HepG2 (cell line): ENCODE results near the gene ITCH. TPM values are rescaled to one million over a fixed set of nuclear protein-coding genes. Genes with fewer than 3 reads are reported as not detected.
A peak's percentile ranks its signal among the peaks of the same experiment; 100 is the strongest.

Experiments used
- ATAC-seq: fragments of 200-7000 bp; cut with Tn5 transposase; 3 replicates; pipeline ENCODE4 v1.9.1; 2020; ENCODE audit warnings: mild to moderate bottlenecking, moderate library complexity
- BruUV-seq: library from RNA; stranded (reverse); fragments of 400-500 nt; replicated peaks from 2 replicates; lab custom pipeline; 2021; lab: Mats Ljungman, UMichigan
- CTCF ChIA-PET: fragments of 300-600 bp; formaldehyde crosslinking; extraction: SDS; loops from one replicate; lab custom pipeline; 2021; ENCODE audit warnings: low total read pairs, inconsistent platforms, low intra/inter-chr PET ratio; lab: Yijun Ruan, JAX
- POLR2A ChIA-PET: fragments of 350-600 bp; sonication (Branson Sonifier 250); formaldehyde crosslinking; loops from one replicate; lab custom pipeline; 2020; ENCODE audit warnings: antibody characterized with exemption, inconsistent platforms; lab: Yijun Ruan, JAX
- DNase-seq: peaks from one replicate; pipeline ENCODE4 v3.0.0-alpha.2; 2015; ENCODE audit warnings: low spot score
- FAIRE-seq: peaks from 3 replicates; lab custom pipeline; 2011; peaks lifted over from hg19 to GRCh38; lab: Jason Lieb, UNC
- H2AFZ ChIP-seq: one replicate; pipeline ENCODE4 v1.6.1; 2011; ENCODE audit warnings: low read length, inconsistent platforms
- H3K27ac ChIP-seq: fragments of 300-600 bp; 3 replicates; pipeline ENCODE4 v1.8.0; 2011; ENCODE audit warnings: mixed run types, mild to moderate bottlenecking, mixed read lengths, low read length, inconsistent platforms; ENCODE audit not compliant: insufficient read depth; ENCODE audit errors: extremely low read length
- H3K27me3 ChIP-seq, 2 experiments: fragments of 200-600 bp in 1 of 2; 2 replicates in 1 of 2; 3 replicates in 1 of 2; pipeline versions ENCODE4 v1.6.0 to v1.8.0; 2011; ENCODE audit warnings: low read length in 2 of 2, mild to moderate bottlenecking in 2 of 2, moderate library complexity in 2 of 2, inconsistent platforms in 1 of 2; ENCODE audit not compliant: insufficient read depth in 2 of 2, control insufficient read depth in 1 of 2
- H3K36me3 ChIP-seq, 2 experiments: fragments of 200-600 bp in 1 of 2; replicated peaks in 1 of 2; 2 replicates in 1 of 2; 3 replicates in 1 of 2; pipeline versions ENCODE4 v1.5.1 to v1.8.0; 2011; ENCODE audit warnings: low read length in 2 of 2, inconsistent platforms in 1 of 2; ENCODE audit not compliant: insufficient read depth in 2 of 2, control insufficient read depth in 1 of 2
- H3K4me1 ChIP-seq: 2 replicates; pipeline ENCODE4 v1.5.1; 2012; ENCODE audit warnings: low read length, inconsistent platforms; ENCODE audit not compliant: insufficient read depth
- H3K4me2 ChIP-seq: 2 replicates; pipeline ENCODE4 v1.6.0; 2011; ENCODE audit warnings: low read depth, low read length, inconsistent platforms
- H3K4me3 ChIP-seq, 3 experiments: fragments of 200-600 bp in 1 of 3; sonication (generic), shearing (Covaris generic) in 1 of 3; replicated peaks in 1 of 3; 2 replicates each; pipeline ENCODE4 v1.5.1; 2011 to 2016; ENCODE audit warnings: low read length in 3 of 3, inconsistent platforms in 2 of 3, low read depth in 2 of 3, mild to moderate bottlenecking in 2 of 3, control low read depth in 1 of 3, mixed read lengths in 1 of 3; ENCODE audit not compliant: insufficient read depth in 1 of 3
- H3K79me2 ChIP-seq: one replicate; pipeline ENCODE4 v1.6.1; 2011; ENCODE audit warnings: low read length, inconsistent platforms; ENCODE audit not compliant: insufficient read depth
- H3K9ac ChIP-seq: 2 replicates; pipeline ENCODE4 v1.6.0; 2011; ENCODE audit warnings: mild to moderate bottlenecking, low read depth, low read length, inconsistent platforms; ENCODE audit not compliant: insufficient read depth
- H3K9me3 ChIP-seq: 2 replicates; pipeline ENCODE4 v1.5.1; 2012; ENCODE audit warnings: mild to moderate bottlenecking, low read length
- H4K20me1 ChIP-seq: 2 replicates; pipeline ENCODE4 v1.6.0; 2011; ENCODE audit warnings: inconsistent platforms, mild to moderate bottlenecking, low read length, moderate library complexity; ENCODE audit not compliant: insufficient read depth
- CEBPB ChIP-seq: IDR thresholded peaks from 2 replicates; pipeline ENCODE4 v1.6.1; 2011; ENCODE audit warnings: low read depth, low read length, improper control_type of control experiment, borderline replicate concordance
- DRAP1 ChIP-seq: IDR thresholded peaks from 2 replicates; pipeline ENCODE4 v1.6.1; 2016; ENCODE audit warnings: missing genetic modification reagents, missing compliant biosample characterization
- HNRNPK ChIP-seq: fragments of 200-400 bp; formaldehyde crosslinking; IDR thresholded peaks from 2 replicates; pipeline ENCODE4 v1.6.1; 2018; ENCODE audit warnings: low read length, low read depth, moderate library complexity, mild to moderate bottlenecking; ENCODE audit not compliant: poor library complexity, severe bottlenecking
- KAT2B ChIP-seq: fragments of 150-350 bp; IDR thresholded peaks from 2 replicates; pipeline ENCODE4 v1.6.1; 2014; ENCODE audit warnings: low read depth, low read length, borderline replicate concordance
- KDM5B ChIP-seq: sonication (generic); formaldehyde crosslinking; IDR thresholded peaks from 2 replicates; pipeline ENCODE4 v1.4.0; 2020; ENCODE audit warnings: missing genetic modification reagents, mild to moderate bottlenecking, borderline replicate concordance
- MZF1 ChIP-seq: sonication (generic); formaldehyde crosslinking; IDR thresholded peaks from 2 replicates; pipeline ENCODE4 v1.8.1; 2023; ENCODE audit warnings: mild to moderate bottlenecking, missing genetic modification reagents, borderline replicate concordance
- PREB ChIP-seq: sonication (generic); formaldehyde crosslinking; IDR thresholded peaks from 2 replicates; pipeline ENCODE4 v1.4.0; 2020; ENCODE audit warnings: missing genetic modification reagents
- RBM22 ChIP-seq: fragments of 200-400 bp; formaldehyde crosslinking; optimal IDR thresholded peaks from 2 replicates; pipeline ENCODE3; 2017; ENCODE audit warnings: mild to moderate bottlenecking, low read length, moderate library complexity
- TP53 ChIP-seq: sonication (generic); formaldehyde crosslinking; conservative IDR thresholded peaks from 2 replicates; pipeline ENCODE4 v1.4.0; 2020; ENCODE audit warnings: missing genetic modification reagents
- ZNF33B ChIP-seq: sonication (generic); formaldehyde crosslinking; IDR thresholded peaks from 2 replicates; pipeline ENCODE4 v1.5.1; 2020; ENCODE audit warnings: mild to moderate bottlenecking, missing genetic modification reagents
- ZNF770 ChIP-seq: sonication (generic); formaldehyde crosslinking; IDR thresholded peaks from 2 replicates; pipeline ENCODE4 v1.5.0; 2020; ENCODE audit warnings: mild to moderate bottlenecking, missing genetic modification reagents
- ZNF781 ChIP-seq: sonication (generic); formaldehyde crosslinking; IDR thresholded peaks from 2 replicates; pipeline ENCODE4 v1.5.1; 2020; ENCODE audit warnings: borderline replicate concordance, mild to moderate bottlenecking, missing genetic modification reagents; ENCODE audit errors: not compliant biosample characterization
- WGBS: methylation state at CpG from one replicate; pipeline ENCODE4 v1.1.6; 2017; ENCODE audit warnings: low lambda C conversion rate; 5-methylcytosine and 5-hydroxymethylcytosine counted together
- in situ Hi-C: cut with HindIII; loops from 2 replicates; pipeline ENCODE4 v1.10.0; 2017; ENCODE audit warnings: low pct_unique_long_range_greater_than_20kb; ENCODE audit not compliant: extremely low pct_ligation_motif_present
- intact Hi-C: fragments of 100-400 bp; cut with micrococcal nuclease; formaldehyde crosslinking; loops from one replicate; pipeline ENCODE4 v1.10.0; 2022; ENCODE audit not compliant: unreplicated experiment
- polyA plus RNA-seq, 8 experiments: library from polyadenylated mRNA; depleted of rRNA in 3 of 8; stranded (reverse) in 7 of 8; unstranded in 1 of 8; fragments of >200 nt; fragmentation: Illumina TruSeq in 4 of 8; extraction: Trizol in 4 of 8; gene quantifications; 2 replicates each; pipeline versions ENCODE4 v1.2.1 to v1.2.3, GENCODE V29; 2011 to 2016; ENCODE audit warnings: low read depth in 4 of 8, missing spikeins in 1 of 8, mixed read lengths in 1 of 8; ENCODE audit not compliant: insufficient read depth in 1 of 8
- total RNA-seq, 5 experiments: library from RNA; depleted of rRNA; stranded (reverse); fragments of >200 nt; fragmentation: Illumina TruSeq; extraction: Trizol; gene quantifications; 2 replicates each; pipeline ENCODE4 v1.2.3, GENCODE V29; 2016; ENCODE audit warnings: low read depth in 1 of 5

The ITCH gene
- total and polyA plus RNA-seq, 2 of the 13 experiments (the other 11 are each of a cell fraction or from before 2014, with no cell fraction given): 20.5 to 112 TPM

- CTCF ChIA-PET: no interaction called here
- 96% methylated on average over 4 of the region's 4 CpGs for WGBS
- intact Hi-C loops: no loop called here
Observed at GRCh38 chr20:34491932-34492509, 128.9 kb downstream of the ITCH start.

More at GRCh38 chr20:34491932-34492509, 128.9 kb downstream of the ITCH start:
- peaks cover 13% of the 10 kb centered on the region for H3K4me1 ChIP-seq
- TF ChIP-seq ZNF770 (CRISPR knock-in tag) (peak; percentile 93), ZNF781 (CRISPR knock-in tag) (no peak), KAT2B (no peak), MZF1 (no peak), PREB (no peak), CEBPB (peak; percentile 39; the same call in 1 of the 2 replicates), HNRNPK (peak; percentile 10), TP53 (CRISPR knock-in tag) (no peak), RBM22 (peak; percentile 75), KDM5B (CRISPR knock-in tag) (no peak), DRAP1 (CRISPR knock-in tag) (no peak), ZNF33B (CRISPR knock-in tag) (no peak)
- TF ChIP-seq, all 625 proteins: peak for 4
- Histone ChIP-seq H3K9ac (no peak overlapping the region), H4K20me1 (no peaks in the 10 kb centered on the region; the same call in 1 of the 2 replicates), H3K9me3 (no peaks in the 10 kb centered on the region), H3K4me2 (no peak overlapping the region), H2AFZ (no peak overlapping the region), H3K4me3 (no peak overlapping the region), H3K36me3 (peaks cover 16 to 82% of the 10 kb centered on the region in 2 experiments), H3K27ac (no peak overlapping the region), H3K79me2 (no peaks in the 10 kb centered on the region), H3K27me3 (no peaks in the 10 kb centered on the region)
- DNase-seq (no peak), FAIRE-seq (no peak), ATAC-seq (no peak)
- POLR2A ChIA-PET: interaction anchor here (0.6 to 1.6 kb wide), 2 partner anchors 18 to 24 kb away, joined by 3 to 4 read pairs; partner anchors contain the start of gene DYNLRB1
- no TSS peak for BruUV-seq
- in situ Hi-C loops: no loop called here
